HUDEP-2 (cell line): Measurements from ENCODE around the gene PNPLA6.

Experiments
- DNase-seq, 76 experiments: peaks; one replicate each; lab custom pipeline; 2025; ENCODE audit not compliant: unreplicated experiment in 76 of 76; lab: John Stamatoyannopoulos, UW

Gene PNPLA6

GRCh38 chr19:7582446-7582845, 46.9 kb downstream of the PNPLA6 start:
- DNase-seq = no peak

GRCh38 chr19:7589822-7590221, 54.3 kb downstream of the PNPLA6 start:
- no peak for DNase-seq

DNA sequence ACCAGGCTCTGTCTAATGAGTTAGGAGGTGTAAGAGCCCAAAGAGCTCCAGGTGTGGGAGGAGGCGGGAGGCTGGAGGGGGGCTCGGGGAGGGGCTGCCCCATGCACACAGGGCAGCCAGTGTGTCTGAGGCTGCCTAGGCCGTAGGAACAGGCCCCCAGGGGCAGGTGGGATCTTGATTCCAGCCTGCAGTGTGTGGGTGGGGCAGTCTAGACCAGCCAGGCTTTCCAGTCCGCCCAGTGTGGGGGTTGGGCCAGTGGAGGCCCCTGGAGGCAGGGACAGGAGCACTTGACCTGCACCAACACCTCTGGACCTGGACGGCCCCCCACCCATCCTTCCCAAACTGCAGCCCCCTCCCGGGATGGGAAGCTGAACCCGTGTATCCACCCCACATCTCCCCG, 54.7 kb downstream of the PNPLA6 start:
- DNase-seq = no peak

GRCh38 chr19:7595466-7596133, 60.1 kb downstream of the PNPLA6 start, which contains the start of gene CAMSAP3:
CAMSAP3 (plus strand) TSS chr19:7595863; CDS start chr19:7596003, 140 bp downstream.
- no peak for DNase-seq

GRCh38 chr19:7596211-7596937, 60.9 kb downstream of the PNPLA6 start:
- no peak for DNase-seq

DNA sequence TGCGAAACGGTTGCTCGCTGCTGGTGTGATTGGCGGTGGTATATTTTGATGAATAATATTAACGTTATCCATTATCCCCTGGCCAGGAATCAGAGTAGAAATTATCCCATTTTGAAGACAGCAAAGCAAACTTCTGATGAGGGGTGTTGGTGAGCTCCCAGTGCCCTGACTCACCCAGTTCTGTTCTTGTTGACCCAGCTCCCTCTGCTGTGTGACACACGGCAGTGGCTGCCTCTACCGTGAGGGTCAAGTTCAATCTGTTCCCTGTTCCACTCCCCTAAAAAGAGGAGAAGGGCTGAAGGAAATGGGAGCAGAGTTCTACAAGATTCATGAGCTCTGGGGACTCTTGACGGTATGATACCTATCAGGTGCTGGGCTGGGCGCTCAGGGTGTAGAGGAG, 62.2 kb downstream of the PNPLA6 start:
- no peak for DNase-seq

DNA sequence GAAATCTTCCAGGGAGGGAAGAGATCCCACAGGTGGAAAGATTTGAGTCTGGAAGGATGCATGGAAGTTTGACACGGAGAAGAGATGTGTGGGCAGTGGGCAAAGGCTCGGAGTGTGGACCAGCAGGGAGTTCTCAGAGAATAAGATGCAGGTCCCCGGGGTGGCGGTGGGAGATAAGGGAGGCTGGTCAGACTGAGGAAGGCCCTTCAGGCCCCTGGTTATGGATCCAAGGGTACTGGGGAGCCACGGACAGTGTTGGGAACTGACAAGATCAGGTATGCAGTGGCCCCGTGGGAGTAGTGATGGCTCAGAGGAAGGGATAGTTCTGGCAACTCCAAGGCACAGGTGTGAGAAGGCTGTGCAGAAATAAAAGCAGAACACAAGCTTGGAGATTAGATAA, 62.7 kb downstream of the PNPLA6 start:
- DNase-seq = no peak

DNA sequence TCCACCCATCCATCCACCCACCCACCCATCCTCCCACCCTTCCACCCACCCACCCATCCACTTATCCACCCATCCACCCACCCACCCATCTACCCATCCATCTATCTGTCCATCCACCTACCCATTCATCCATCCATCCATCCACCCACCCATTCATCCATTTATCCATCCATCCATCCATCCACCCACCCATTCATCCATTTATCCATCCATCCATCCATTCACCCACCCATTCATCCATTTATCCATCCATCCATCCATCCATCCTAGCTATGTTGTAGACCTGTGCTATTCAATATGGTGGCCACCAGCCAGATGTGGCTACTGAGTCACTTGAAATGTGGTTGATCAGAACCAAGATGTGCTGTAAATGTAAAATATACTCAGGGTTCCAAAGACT, 65.2 kb downstream of the PNPLA6 start:
- DNase-seq = no peak

DNA sequence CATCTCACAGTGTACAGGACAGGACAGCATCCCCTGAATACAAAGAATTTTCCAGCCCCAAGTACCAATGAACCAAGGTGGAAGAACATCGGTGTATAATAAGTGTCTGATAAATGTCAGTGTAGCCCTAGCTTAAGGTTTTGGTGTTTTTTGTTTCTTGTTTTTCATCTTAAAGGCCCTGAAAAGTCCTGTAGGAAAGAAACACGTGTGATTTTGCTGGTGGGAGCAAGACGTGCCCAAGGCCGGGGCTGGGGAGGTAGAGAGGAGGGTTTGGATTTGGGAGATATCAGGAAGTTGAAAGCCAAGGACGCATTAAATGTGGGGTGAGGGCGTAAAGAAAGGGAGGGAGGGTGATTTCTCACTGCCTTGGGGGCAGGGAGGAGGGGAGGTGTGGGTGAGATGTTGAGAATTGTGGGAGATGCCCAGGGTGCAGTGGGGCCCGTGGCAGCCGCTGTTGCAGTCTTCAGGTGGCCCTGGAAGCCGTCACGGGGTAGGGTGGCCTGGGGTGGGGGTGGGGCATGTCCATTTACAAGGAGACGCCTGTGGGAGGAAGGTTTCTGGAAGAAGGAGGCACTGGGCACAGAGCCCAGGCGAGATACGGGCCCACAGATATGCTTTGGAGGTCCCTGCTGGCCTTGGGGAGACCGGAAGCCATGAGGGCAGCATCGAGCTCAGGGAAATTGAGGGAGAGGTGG, 66.9 kb downstream of the PNPLA6 start:
- DNase-seq = no peak

DNA sequence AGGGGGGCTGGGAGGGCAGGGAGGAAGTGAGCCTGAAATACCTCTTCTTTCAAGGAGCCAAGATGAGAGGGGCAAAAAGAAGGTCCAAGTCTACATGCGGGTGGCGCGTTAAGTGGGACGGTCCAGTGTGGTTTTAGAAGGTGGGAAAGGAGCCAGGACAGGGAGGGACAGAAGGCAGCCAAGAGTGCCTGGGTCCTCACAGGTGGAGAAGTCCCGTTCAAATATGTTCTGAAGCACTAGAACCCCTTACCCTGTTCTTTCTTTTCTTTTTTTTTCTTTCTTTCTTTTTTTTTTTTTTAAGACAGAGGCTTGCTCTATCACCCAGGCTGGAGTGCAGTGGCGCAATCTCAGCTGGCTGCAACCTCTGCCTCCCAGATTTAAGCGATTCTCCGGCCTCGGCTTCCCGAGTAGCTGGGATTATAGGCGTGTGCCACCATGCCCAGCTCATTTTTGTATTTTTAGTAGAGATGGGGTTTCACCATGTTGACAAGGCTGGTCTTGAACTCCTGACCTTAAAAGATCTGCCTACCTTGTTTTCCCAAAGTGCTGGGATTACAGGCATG, 67.5 kb downstream of the PNPLA6 start:
- DNase-seq = no peak

GRCh38 chr19:7603919-7604318, 68.4 kb downstream of the PNPLA6 start:
- DNase-seq = peak in 24 of 76 experiments; percentile 9 to 66 (median 28)

DNA sequence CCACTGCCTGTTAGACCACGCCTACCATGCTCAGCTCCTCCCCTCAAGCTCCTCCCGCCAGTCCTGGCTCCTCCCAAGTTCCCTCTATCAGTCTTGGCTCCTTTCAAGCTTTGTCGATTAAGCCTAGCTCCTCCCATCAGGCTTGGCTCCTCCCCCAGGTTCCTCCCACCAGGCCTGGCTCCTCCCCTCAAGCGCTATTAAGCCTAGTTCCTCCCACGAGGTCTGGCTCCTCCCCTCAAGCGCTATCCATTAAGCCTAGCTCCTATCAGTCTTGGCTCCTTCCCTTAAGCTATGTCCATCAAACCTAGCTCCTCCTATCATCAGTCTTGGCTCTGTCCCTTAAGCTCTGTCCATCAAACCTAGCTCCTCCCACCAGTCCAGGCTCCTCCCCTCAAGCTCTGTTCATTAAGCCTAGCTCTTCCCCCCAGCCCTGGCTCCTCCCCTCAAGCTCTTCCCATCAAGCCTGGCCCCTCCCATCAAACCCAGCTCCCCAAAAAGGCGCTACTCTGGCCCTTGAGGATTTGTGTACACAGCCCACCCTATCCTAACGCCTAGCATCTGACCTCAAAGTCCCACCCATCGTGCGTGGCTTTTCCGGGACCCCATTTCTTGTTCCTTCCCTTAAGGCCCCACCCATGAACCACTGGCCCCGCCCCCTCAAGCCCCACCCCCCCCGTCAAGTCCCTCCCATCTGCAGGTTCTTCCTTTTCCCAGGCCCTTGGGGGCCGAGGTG, 70.1 kb downstream of the PNPLA6 start:
- peak in 71 of 76 experiments; percentile 16 to 86 (median 66) for DNase-seq

DNA sequence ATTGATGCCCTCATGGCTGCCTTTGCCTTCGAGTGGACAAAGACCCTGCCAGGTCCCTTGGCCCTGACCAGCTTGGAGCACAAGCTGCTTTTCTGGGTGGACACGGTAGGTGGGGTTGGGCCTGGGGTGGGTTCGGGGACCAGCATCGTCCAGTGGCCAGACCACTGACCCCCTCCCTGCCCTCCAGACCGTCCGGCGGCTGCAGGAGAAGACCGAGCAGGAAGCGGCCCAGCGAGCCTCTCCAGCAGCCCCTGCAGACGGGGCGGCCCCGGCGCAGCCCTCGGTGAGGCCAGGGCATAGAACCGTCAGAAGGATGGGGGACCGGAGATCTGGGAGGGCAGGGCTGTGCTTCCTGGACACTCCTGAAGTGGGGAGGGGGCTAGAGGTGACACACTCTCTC, 70.8 kb downstream of the PNPLA6 start:
- DNase-seq = no peak

DNA sequence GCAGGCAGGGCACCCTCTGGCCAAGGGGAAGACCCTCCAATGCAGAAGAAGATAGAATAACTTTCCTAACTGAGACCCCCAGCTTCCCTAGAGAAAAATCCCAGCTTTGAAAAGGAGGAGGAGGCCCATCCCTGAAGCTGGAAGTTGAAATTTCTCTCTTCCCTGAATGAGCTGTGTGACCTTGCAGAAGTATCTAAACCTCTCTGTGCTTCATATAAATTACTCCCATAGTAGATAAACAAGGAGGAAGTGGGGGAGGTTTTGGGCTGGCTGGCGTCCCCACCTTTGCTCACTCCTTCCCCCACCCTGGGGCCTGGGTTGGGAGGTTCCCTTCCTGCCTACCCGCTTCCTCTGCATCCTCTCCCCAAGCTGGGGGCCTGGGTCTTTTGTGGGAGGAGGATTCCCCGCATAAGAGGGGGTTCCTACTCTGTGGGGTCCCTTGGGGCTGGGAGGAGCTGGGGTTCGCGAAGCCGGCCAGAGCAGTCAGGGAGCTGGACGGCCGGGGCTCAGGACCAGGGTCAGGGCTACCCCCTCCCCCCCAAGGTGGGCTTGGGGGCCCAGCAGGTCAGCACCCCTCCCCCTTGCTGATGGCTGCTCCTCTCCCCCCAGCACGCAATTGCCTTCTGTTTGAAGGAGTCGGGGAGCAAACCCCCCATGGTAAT, 71.8 kb downstream of the PNPLA6 start:
- no peak for DNase-seq

DNA sequence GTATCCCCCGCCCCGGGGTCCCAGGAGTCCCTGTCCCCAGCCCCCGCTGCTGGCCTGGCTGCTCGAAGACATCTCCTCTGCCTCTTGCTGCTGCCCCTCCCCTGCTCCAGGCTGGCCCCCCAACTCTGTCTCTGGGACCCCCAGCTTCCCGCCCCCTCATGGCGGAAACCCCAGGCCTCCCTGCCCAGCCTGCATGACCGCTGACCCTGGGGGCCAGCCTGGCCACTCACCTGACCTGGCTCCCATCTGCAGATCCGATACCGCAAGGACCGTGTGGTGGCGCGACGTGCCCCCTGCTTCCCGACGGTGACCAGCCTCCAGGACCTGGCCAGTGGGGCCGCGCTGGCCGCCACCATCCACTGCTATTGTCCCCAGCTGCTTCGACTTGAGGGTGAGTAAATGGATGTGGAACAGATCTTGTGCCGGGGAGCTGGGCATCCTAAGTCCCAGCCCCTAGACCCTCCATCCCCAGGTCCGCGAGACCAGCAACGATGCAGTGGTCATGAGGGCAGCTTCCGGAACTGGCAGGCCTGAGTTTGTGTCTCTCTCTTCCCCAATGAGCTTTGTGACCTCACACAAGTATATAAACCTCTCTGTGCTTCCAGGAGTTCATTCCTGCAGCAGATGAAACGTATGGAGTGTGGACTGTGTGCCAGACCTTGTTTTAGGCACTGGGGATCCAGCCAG, 72.5 kb downstream of the PNPLA6 start:
- no peak for DNase-seq

DNA sequence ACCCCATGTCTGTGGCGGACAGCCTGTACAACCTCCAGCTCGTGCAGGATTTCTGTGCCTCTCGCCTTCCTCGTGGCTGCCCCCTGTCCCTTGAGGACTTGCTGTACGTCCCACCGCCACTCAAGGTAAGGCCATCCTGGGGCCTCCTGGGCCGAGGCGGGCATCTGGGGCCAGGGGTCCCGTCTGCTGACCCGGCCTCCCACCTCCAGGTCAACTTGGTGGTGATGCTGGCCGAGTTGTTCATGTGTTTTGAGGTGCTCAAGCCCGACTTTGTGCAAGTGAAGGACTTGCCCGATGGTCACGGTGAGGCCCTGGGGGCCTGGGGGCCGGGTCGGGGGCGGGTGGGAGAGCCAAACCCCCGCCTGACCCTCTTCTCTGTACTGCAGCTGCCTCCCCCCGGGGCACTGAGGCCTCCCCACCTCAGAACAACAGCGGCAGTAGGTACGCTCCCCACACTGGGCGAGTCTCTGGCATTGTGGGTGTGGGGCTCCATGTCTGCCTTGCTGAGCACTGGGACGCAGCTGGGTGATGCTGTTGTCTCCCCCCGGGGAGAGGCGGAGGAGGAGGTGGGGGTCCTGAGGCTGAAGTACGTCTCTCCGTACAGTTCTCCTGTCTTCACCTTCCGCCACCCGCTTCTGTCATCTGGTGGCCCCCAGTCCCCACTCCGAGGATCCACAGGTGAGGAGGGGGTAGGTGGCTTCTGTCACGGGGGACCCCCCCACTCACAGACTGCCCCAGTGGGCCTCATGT, 75.1 kb downstream of the PNPLA6 start:
- no peak for DNase-seq
